ENCODE measurements around the gene RUFY4. TPM values are rescaled to one million over a fixed set of nuclear protein-coding genes. Genes with fewer than 3 reads are reported as not detected.

The RUFY4 gene
- total RNA-seq, 1 experiment from 2014 or later = 0.66 TPM

DNA sequence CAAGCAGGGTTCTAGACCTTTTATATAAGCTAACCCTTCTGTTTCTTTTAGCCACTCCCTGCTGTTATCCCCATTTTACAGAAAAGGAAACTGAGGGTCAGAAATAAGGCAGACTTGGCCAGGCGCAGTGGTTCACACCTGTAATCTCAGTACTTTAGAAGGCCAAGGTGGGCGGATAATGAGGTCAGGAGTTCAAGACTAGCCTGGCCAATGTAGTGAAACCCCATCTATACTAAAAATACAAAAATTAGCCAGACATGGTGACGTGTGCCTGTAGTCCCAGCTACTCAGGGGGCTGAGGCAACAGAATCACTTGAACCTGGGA, 14.3 kb downstream of the RUFY4 start:
- H3K27ac ChIP-seq (ENCODE audit: insufficient read length, low read depth, low read length) = no peak overlapping the region
- no peak overlapping the region for H2AFZ ChIP-seq (ENCODE audit: low read length)
- no peak overlapping the region for H2BK12ac ChIP-seq (ENCODE audit: insufficient read length, low read depth, low read length)
- Mint-ChIP-seq H3K4me3 (no peak overlapping the region), H3K9me3 (peaks cover 8 to 9% of the 10 kb centered on the region in 2 experiments), H3K36me3 (ENCODE audit: insufficient read depth in 1 of 3, low read depth in 3 of 3) (peaks cover 0 to 4% (median 0%) of the 10 kb centered on the region in 3 experiments; a peak in 2 of 7 replicates), H3K27ac (no peak overlapping the region), H3K4me1 (no peaks in the 10 kb centered on the region), H3K27me3 (ENCODE audit: low read depth) (peaks cover 17% of the 10 kb centered on the region)
- TF ChIP-seq CTCF (conservative IDR thresholded peaks at IDR 0.05) = no peak
- H2BK5ac ChIP-seq (ENCODE audit: insufficient read length, low read length) = no peak overlapping the region
- no peak for DNase-seq
- H3K9ac ChIP-seq (ENCODE audit: extremely low read depth, insufficient read length, low read length) = no peak overlapping the region
- no peaks in the 10 kb centered on the region for H3K23me2 ChIP-seq (ENCODE audit: insufficient read length, low read depth, low read length, poor library complexity, severe bottlenecking)
- no peak overlapping the region for H3K4me2 ChIP-seq (ENCODE audit: insufficient read depth, insufficient read length, low read length)
- no peak overlapping the region for H2BK20ac ChIP-seq (ENCODE audit: low read depth, low read length, poor library complexity, severe bottlenecking)
- no peaks in the 10 kb centered on the region for H3K27me3 ChIP-seq (ENCODE audit: insufficient read depth, low read length)
- H2BK15ac ChIP-seq (ENCODE audit: low read depth, low read length) = no peak overlapping the region
- no peak overlapping the region for H3T11ph ChIP-seq (ENCODE audit: low read length)
- H3K18ac ChIP-seq (ENCODE audit: insufficient read length, low read depth, low read length) = no peak overlapping the region
- no peaks in the 10 kb centered on the region for H3K79me1 ChIP-seq (ENCODE audit: insufficient read depth, low read depth, low read length, poor library complexity, severe bottlenecking)
- no peak overlapping the region for H3K14ac ChIP-seq (ENCODE audit: insufficient read depth, low read length)
- no peak overlapping the region for H2AK5ac ChIP-seq (ENCODE audit: insufficient read length, low read length)
- H3K4ac ChIP-seq (ENCODE audit: low read depth, low read length) = no peak overlapping the region
- H3K4me1 ChIP-seq (ENCODE audit: insufficient read depth, low read length) = no peaks in the 10 kb centered on the region
- H4K8ac ChIP-seq (replicated peaks; ENCODE audit: insufficient read length, low read depth, low read length) = no peak overlapping the region
- no peak overlapping the region for H2BK120ac ChIP-seq (ENCODE audit: low read depth, low read length, poor library complexity, severe bottlenecking)
- H4K91ac ChIP-seq (ENCODE audit: insufficient read length, low read depth, low read length) = no peak overlapping the region
- H3K9me3 ChIP-seq (ENCODE audit: control insufficient read depth, low read depth, low read length) = no peaks in the 10 kb centered on the region
- no peaks in the 10 kb centered on the region for H4K20me1 ChIP-seq (ENCODE audit: control insufficient read depth, insufficient read depth, insufficient read length)
- no CpG with 5 or more reads among the region's 3 CpGs for WGBS (ENCODE audit: extremely low coverage, insufficient read length, low lambda C conversion rate)
- no peaks in the 10 kb centered on the region for H3K79me2 ChIP-seq (ENCODE audit: insufficient read depth, low read length)
- H3K56ac ChIP-seq (ENCODE audit: insufficient read length, low read depth, low read length) = no peak overlapping the region
- H3K23ac ChIP-seq (ENCODE audit: insufficient read length, low read depth, low read length) = no peak overlapping the region
- H4K5ac ChIP-seq (ENCODE audit: insufficient read length, low read depth, low read length) = no peak overlapping the region

Data from H9 (cell line).